GM12874 (cell line): ENCODE results near the gene CLCA4.

Experiments used
- TF ChIP-seq, protein P1 (sequence below): IDR thresholded peaks from 2 replicates; pipeline ENCODE4 v1.5.1; 2011; ENCODE audit warnings: low read depth, mild to moderate bottlenecking, control low read depth, low read length, moderate library complexity; ENCODE audit not compliant: insufficient read depth

The CLCA4 gene

DNA sequence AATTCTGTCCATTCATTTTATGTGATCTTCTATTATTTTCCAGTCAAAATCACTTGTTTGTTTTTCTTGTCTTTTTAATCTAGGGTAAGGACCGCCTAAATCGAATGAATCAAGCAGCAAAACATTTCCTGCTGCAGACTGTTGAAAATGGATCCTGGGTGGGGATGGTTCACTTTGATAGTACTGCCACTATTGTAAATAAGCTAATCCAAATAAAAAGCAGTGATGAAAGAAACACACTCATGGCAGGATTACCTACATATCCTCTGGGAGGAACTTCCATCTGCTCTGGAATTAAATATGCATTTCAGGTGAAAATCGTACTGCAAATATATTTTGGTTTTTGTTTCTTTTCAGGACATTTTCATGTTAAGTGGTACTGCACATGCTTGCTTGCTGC, 20.5 kb downstream of the CLCA4 start:
- TF ChIP-seq, protein P1, sequence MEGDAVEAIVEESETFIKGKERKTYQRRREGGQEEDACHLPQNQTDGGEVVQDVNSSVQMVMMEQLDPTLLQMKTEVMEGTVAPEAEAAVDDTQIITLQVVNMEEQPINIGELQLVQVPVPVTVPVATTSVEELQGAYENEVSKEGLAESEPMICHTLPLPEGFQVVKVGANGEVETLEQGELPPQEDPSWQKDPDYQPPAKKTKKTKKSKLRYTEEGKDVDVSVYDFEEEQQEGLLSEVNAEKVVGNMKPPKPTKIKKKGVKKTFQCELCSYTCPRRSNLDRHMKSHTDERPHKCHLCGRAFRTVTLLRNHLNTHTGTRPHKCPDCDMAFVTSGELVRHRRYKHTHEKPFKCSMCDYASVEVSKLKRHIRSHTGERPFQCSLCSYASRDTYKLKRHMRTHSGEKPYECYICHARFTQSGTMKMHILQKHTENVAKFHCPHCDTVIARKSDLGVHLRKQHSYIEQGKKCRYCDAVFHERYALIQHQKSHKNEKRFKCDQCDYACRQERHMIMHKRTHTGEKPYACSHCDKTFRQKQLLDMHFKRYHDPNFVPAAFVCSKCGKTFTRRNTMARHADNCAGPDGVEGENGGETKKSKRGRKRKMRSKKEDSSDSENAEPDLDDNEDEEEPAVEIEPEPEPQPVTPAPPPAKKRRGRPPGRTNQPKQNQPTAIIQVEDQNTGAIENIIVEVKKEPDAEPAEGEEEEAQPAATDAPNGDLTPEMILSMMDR, result no peak

- TF ChIP-seq, protein P1, result no peak
These were observed 21.0 kb downstream of the CLCA4 start for GRCh38 chr1:86567878-86568277.

GRCh38 chr1:86573763-86574484, 27.0 kb downstream of the CLCA4 start:
- TF ChIP-seq, protein P1, result no peak

GRCh38 chr1:86581231-86581630, 34.4 kb downstream of the CLCA4 start:
- TF ChIP-seq, protein P1, result no peak

- TF ChIP-seq, protein P1, result no peak
These were observed 35.3 kb downstream of the CLCA4 start for GRCh38 chr1:86582161-86582560.

- TF ChIP-seq, protein P1, result no peak
These were observed 36.2 kb downstream of the CLCA4 start for GRCh38 chr1:86583032-86583431.

GRCh38 chr1:86583593-86583992, 36.7 kb downstream of the CLCA4 start:
- TF ChIP-seq, protein P1, result no peak
